Measurements from ENCODE around the gene CLDN10.
A peak's percentile ranks its signal among the peaks of the same experiment; 100 is the strongest.

Gene CLDN10

DNA sequence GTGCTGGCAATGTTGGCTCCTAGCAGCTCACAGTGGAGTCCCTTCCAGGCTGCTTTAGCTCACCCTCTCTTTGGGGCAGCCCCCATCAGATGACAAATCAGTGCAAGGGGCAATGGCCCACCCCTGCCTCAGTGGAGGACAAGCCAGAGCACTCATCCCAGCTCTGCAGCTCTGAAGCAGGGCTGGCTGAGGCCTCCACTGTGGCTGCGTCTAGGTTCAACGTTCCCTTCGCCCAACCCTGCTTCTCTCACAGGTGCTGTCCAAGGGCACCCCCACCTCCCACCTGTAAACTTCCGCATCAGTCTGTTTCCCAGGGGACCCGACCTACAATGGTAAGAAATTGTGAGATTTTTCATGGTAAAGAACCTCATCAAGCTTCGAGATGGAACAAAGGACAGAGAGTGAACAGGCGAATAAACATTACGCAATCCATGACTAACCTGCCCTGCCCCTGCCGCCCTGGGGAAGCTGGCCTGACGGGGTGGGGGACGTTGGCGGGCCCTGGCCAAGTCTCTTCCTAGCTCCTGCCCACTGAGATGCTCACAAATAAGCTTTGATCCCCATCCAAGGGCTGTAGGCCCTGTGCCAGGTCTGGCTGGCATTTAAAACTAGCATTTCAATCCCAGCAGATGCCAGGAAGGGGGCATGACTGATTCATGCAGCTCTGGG lies 51.5 kb downstream of the CLDN10 start:
- no peak for DNase-seq

DNA sequence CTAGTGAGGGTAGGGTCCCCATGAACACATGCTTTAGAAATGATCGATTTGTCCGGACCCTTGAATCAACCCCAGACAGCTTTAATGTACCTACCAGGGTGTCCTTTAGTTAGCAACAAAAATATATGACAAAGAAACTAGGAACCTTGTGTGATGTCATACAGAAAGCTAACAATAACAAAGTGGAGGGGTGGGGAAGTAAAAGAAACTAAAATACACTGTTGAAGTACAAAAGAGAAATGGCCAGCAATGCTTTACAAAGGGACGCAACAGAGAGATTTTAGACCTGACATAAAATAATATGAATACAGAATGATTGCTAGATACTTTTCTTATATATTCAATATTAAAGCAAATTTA lies 52.0 kb downstream of the CLDN10 start:
- DNase-seq: peak; percentile 30

GRCh38 chr13:95605448-95606125 lies 53.1 kb downstream of the CLDN10 start:
- no peak for DNase-seq

GRCh38 chr13:95607366-95607765 lies 54.8 kb downstream of the CLDN10 start:
- peak; percentile 46 for DNase-seq

DNA sequence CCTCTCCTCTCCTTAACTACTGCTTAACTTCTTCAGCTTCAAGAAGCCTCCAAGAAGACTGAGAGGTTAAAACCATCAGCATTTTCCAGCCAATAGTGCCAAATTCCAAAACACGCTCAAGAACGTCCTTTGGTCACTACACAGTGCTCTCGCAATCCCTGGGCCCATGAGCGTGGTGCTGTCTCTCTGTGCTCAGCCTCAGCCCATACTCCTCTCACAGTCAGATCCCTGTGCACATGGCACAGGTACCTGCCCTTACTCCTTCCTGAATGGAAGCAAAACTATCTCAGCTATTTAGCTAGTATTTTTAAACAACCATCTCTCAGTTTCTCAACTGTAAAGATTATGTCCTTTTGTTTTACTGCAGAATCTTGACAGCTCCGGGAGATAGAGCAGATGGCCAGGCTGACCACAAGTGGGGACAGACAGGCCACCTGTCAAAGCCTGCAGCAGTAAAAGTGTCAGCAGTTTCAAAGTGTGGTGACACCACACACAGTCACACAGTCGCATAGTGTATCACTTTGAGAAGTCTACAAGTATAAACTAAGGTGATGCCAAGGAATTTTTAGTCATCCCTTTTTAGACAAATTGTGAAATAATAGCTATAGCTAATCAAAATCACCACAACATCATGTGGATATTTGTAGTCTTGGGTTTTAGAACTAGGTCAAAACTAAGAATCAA lies 56.3 kb downstream of the CLDN10 start:
- DNase-seq: no peak

- DNase-seq: no peak
Measured at GRCh38 chr13:95614641-95615245, 62.2 kb downstream of the CLDN10 start.

DNA sequence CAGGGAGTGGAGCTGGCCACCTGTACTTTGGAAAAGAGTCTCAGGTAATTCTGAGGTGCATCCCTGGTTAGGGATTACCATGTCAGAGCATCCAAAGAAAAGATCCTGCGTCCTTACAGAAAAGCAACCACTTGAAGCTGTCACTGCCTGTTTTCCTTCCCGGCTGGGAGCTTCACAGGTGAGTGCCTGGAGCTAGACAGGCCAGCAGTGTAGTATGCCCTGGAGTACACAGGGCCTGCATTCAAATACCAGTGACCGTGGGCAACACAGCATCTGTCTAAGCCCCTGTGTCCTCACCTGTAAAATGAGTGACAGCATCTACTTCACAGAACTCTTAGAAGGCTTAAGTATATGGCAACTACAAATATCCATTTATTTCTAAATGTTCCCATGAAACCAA lies 63.0 kb downstream of the CLDN10 start:
- DNase-seq: no peak

DNA sequence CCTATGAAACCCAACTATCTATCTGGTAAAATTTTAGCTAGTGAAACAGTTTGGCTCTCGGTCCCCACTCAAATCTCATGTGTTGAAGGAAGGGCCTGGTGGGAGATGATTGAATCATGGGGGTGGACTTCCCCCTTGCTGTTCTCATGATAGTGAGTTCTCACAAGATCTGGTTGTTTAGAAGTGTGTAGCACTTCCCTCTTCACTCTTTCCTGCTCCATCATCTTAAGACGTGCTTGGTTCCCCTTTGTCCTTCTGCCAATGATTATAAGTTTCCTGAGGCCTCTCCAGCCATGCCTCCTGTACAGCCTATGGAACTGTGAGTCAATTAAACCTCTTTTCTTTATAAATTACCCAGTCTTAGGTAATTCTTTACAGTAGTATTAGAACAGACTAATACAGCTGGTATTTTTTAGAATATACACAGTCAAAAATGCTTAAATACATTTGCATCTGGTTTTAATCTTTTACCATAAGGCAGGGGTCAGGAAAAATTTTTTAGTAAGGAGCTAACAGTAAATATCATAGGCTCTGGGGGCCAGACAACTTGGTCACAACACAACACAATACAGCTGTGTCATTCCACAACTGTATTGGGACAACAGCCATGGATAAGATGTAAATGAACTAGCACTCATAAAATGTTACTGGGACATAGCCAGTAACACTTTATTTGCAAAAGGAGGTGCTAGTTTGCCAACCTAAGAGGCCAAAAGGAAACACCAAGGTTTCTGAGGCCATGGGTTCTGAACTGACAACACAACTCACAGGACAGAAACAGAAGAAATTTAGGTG lies 67.7 kb downstream of the CLDN10 start:
- DNase-seq: no peak

DNA sequence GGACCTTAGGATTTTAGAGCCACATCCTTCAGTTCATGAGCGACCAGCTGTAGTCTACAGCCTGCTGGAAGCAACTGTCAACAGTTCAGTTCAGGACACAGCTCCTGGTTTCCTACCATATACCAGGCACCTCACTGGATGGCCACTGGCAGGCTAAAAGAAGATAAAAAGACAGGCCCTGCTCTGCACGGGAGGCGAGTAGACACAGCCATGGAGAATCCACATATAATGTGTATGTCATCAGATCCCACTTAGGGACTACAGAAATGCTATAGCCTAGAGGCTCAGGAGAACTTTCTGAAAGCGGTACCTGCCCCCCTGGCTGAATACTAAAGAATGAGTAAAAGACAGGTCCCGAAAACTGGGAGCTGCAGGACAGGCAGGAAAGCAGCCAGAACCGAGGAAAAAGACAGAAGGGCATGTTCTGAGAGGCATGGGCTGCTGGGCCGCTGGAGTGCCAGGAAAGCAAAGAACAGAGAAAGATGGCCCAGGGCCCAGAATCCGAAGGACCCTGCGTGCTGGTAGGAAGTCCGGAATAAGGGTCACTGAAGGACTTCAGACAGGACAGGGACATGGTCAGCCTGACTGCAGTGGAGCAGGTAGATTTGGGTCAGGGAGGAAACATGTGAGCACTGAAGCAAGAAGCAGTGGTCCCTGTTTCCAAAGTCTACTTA lies 68.4 kb downstream of the CLDN10 start:
- DNase-seq: no peak

DNA sequence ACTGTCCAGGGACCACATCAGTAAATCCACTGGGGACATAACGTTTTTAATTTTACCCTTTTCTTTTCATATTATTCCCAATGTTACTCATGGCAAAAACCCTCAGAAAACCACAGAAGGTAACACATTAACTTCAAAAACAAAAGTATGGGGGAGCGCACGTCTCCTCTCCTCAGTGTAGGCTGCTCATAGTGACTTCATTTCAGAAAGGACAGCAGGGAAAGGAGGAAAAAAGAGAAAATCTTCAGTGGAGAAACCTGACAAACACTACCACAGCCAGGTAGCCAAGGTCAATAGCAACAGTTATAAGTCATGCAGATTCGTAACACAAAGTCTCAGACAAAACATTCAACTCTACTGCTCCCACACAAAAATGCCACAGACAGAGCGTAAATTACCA lies 70.6 kb downstream of the CLDN10 start:
- no peak for DNase-seq

GRCh38 chr13:95624020-95624419 lies 71.5 kb downstream of the CLDN10 start:
- peak; percentile 57 for DNase-seq

GRCh38 chr13:95626768-95627167 lies 74.2 kb downstream of the CLDN10 start:
- DNase-seq: no peak

GRCh38 chr13:95627590-95627989 lies 75.1 kb downstream of the CLDN10 start:
- DNase-seq: peak; percentile 70

GRCh38 chr13:95628488-95628887 lies 76.0 kb downstream of the CLDN10 start:
- no peak for DNase-seq

DNA sequence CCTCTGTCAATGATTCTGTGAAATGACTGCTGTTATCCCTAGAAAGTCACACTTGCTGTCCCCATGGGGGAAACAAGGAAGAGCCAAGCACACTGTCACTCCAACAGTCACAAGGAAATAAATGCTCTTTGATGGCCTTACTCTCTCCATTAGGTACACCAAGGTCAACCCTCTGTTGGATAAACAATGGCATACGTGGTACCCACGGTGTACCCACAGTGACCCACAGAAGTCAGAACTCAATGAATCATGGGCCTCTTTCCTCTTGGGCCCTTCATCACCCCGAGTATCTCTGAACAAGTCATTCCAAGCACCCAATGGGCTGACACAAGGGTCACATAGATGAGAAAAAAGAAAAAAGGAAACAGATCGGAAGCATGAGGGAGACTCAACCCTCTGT lies 76.6 kb downstream of the CLDN10 start:
- no peak for DNase-seq

All from fibroblast of skin of back (primary cell).